K562 (cell line): ENCODE data around the gene NCKAP1. TPM values are rescaled to one million over a fixed set of nuclear protein-coding genes. Genes with fewer than 3 reads are reported as not detected.

Experiments
- CCAR2 ChIP-seq: fragments of 200-400 bp; formaldehyde crosslinking; IDR thresholded peaks from 2 replicates; pipeline ENCODE4 v1.6.1; 2017; ENCODE audit warnings: mild to moderate bottlenecking, low read depth, low read length
- ELF2 ChIP-seq: fragments of 250-450 bp; sonication (Bioruptor Pico); IDR thresholded peaks from 2 replicates; pipeline ENCODE4 v1.5.0; 2021; ENCODE audit warnings: mild to moderate bottlenecking
- FOXJ2 ChIP-seq: fragments of 200-800 bp; sonication (Bioruptor generic); IDR thresholded peaks from 2 replicates; pipeline ENCODE4 v1.6.1; 2016; ENCODE audit warnings: missing genetic modification characterization, missing compliant biosample characterization
- FOXM1 ChIP-seq, 2 experiments: fragments of 450-650 bp in 1 of 2; sonication (generic) in 1 of 2; formaldehyde crosslinking in 1 of 2; IDR thresholded peaks; 2 replicates each; pipeline versions ENCODE4 v1.6.1 to v1.9.0; 2017 to 2022; ENCODE audit warnings: low read depth in 2 of 2, mild to moderate bottlenecking in 2 of 2, missing genetic modification reagents in 1 of 2, moderate library complexity in 1 of 2
- HIVEP1 ChIP-seq: fragments of 250-450 bp; sonication (Bioruptor Pico); IDR thresholded peaks from 2 replicates; pipeline ENCODE4 v1.4.0; 2020; ENCODE audit warnings: mild to moderate bottlenecking
- HNRNPUL1 ChIP-seq: fragments of 200-400 bp; formaldehyde crosslinking; IDR thresholded peaks from 2 replicates; pipeline ENCODE4 v1.6.1; 2017; ENCODE audit warnings: low read length
- ILF3 ChIP-seq: fragments of 450-650 bp; IDR thresholded peaks from 2 replicates; pipeline ENCODE4 v1.6.1; 2018; ENCODE audit warnings: antibody characterized with exemption, mild to moderate bottlenecking, moderate library complexity, borderline replicate concordance
- MCM7 ChIP-seq, 2 experiments: fragments of 450-650 bp; IDR thresholded peaks; 2 replicates each; pipeline ENCODE4 v1.6.1; 2016 to 2018
- POLR2AphosphoS2 ChIP-seq: IDR thresholded peaks from 2 replicates; pipeline ENCODE4 v1.6.1; 2012; ENCODE audit warnings: low read length, improper control_type of control experiment
- SIRT6 ChIP-seq: IDR thresholded peaks from one replicate; pipeline ENCODE4 v1.6.1; 2012; ENCODE audit warnings: low read depth, mild to moderate bottlenecking, control low read depth, inconsistent platforms, low read length, moderate library complexity
- SP2 ChIP-seq: IDR thresholded peaks from 2 replicates; pipeline ENCODE4 v1.6.1; 2011; ENCODE audit warnings: mild to moderate bottlenecking, low read depth, low read length, moderate library complexity; ENCODE audit not compliant: poor library complexity, severe bottlenecking; ENCODE audit errors: extremely low read depth
- ZNF551 ChIP-seq: fragments of 250-450 bp; sonication (Bioruptor Pico); IDR thresholded peaks from 2 replicates; pipeline ENCODE4 v1.5.0; 2021; ENCODE audit warnings: mild to moderate bottlenecking, moderate library complexity
- polyA plus RNA-seq, 8 experiments: library from polyadenylated mRNA; depleted of rRNA in 4 of 8; stranded (reverse) in 5 of 8; unstranded in 3 of 8; fragments of >200 nt; fragmentation: Nextera tagmentation in 2 of 8; fragmentation: Illumina TruSeq in 1 of 8; extraction: Ambion mirVana in 2 of 8; extraction: Trizol in 1 of 8; gene quantifications; 2 replicates each; pipeline versions ENCODE4 v1.2.1 to v1.2.3, GENCODE V29; 2011 to 2014; ENCODE audit warnings: inconsistent platforms in 1 of 8, missing spikeins in 1 of 8
- total RNA-seq, 7 experiments: library from RNA; depleted of rRNA in 6 of 7; stranded (reverse); fragments of >200 nt in 6 of 7; fragmentation: Illumina TruSeq in 2 of 7; extraction: Trizol in 2 of 7; gene quantifications; 2 replicates each; pipeline versions ENCODE4 v1.2.1 to v1.2.3, GENCODE V29; 2011 to 2021; ENCODE audit warnings: low replicate concordance in 1 of 7
- TF ChIP-seq, protein P1 (sequence below): fragments of 200-400 bp; formaldehyde crosslinking; IDR thresholded peaks from 2 replicates; pipeline ENCODE4 v1.6.1; 2017; ENCODE audit warnings: mild to moderate bottlenecking, low read depth, low read length, moderate library complexity
- TF ChIP-seq, protein P2 (sequence below): IDR thresholded peaks from 2 replicates; pipeline ENCODE4 v1.6.1; 2012; ENCODE audit warnings: low read depth, low read length, improper control_type of control experiment, borderline replicate concordance
- TF ChIP-seq, protein P3 (sequence below): fragments of 450-650 bp; IDR thresholded peaks from 2 replicates; pipeline ENCODE4 v1.6.1; 2016; ENCODE audit warnings: missing biosample characterization, missing genetic modification characterization
- TF ChIP-seq, protein P4 (sequence below): fragments of 450-650 bp; conservative IDR thresholded peaks from 2 replicates; pipeline ENCODE4 v1.6.1; 2016; ENCODE audit warnings: missing genetic modification characterization, low read depth, mild to moderate bottlenecking, control low read depth, missing compliant biosample characterization
- TF ChIP-seq, protein P5 (sequence below): fragments of 250-450 bp; sonication (Bioruptor Pico); IDR thresholded peaks from 2 replicates; pipeline ENCODE4 v1.9.0; 2021; ENCODE audit warnings: mild to moderate bottlenecking, inconsistent platforms

NCKAP1 gene
- total and polyA plus RNA-seq, 9 of the 15 experiments (the other 6 are each of a cell fraction or from before 2014, with no cell fraction given), result 34.0 to 153 (median 88.7) TPM

DNA sequence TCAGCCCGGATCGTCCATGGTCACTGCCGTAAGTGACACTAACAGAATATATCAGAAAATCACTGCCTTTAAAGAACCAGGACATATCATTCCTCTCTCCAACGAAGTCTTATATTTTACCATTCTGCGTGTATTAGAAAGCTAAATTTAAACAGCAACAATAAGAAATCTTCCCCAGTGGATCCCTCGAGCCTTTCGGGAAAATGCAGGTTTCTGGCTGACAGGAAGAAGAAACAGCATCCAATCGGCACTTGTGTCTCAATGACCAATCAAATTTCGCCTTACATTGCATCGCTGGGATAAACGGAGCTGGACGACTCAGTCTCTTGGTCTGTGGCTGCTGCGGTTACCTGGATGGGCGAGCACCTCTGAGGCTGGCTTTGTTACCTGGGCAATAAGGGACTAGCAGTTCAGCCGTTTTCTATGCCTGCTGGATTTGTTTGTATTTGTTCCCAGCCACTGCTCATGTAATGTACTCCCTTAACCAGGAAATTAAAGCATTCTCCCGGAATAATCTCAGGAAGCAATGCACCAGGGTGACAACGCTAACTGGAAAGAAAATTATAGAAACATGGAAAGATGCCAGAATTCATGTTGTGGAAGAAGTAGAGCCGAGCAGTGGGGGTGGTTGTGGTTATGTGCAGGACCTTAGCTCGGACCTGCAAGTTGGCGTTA is 40.3 kb upstream of the NCKAP1 start, which contains the start of gene DUSP19 (continued):
- TF ChIP-seq SP2 (no peak), POLR2AphosphoS2 (peak; percentile 90; the same call in 1 of the 2 replicates), HIVEP1 (CRISPR knock-in tag) (no peak), CCAR2 (0 out of 2 replicates have a peak, but pooled peaks have one; percentile 17), FOXJ2 (tag) (peak; percentile 92), ELF2 (CRISPR knock-in tag) (no peak), MCM7 (IDR thresholded peaks at IDR 0.05) (no peak), ILF3 (no peak), HNRNPUL1 (no peak), FOXM1 (IDR thresholded peaks at IDR 0.05; ENCODE audit: low read depth) (peak; percentile 37; the same call in 1 of the 2 replicates), FOXM1 (CRISPR knock-in tag; IDR thresholded peaks at IDR 0.05; ENCODE audit: low read depth) (no peak), SIRT6 (no peak), ZNF551 (CRISPR knock-in tag) (no peak)
- TF ChIP-seq, protein P1, sequence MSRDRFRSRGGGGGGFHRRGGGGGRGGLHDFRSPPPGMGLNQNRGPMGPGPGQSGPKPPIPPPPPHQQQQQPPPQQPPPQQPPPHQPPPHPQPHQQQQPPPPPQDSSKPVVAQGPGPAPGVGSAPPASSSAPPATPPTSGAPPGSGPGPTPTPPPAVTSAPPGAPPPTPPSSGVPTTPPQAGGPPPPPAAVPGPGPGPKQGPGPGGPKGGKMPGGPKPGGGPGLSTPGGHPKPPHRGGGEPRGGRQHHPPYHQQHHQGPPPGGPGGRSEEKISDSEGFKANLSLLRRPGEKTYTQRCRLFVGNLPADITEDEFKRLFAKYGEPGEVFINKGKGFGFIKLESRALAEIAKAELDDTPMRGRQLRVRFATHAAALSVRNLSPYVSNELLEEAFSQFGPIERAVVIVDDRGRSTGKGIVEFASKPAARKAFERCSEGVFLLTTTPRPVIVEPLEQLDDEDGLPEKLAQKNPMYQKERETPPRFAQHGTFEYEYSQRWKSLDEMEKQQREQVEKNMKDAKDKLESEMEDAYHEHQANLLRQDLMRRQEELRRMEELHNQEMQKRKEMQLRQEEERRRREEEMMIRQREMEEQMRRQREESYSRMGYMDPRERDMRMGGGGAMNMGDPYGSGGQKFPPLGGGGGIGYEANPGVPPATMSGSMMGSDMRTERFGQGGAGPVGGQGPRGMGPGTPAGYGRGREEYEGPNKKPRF, result no peak
- TF ChIP-seq, protein P2, sequence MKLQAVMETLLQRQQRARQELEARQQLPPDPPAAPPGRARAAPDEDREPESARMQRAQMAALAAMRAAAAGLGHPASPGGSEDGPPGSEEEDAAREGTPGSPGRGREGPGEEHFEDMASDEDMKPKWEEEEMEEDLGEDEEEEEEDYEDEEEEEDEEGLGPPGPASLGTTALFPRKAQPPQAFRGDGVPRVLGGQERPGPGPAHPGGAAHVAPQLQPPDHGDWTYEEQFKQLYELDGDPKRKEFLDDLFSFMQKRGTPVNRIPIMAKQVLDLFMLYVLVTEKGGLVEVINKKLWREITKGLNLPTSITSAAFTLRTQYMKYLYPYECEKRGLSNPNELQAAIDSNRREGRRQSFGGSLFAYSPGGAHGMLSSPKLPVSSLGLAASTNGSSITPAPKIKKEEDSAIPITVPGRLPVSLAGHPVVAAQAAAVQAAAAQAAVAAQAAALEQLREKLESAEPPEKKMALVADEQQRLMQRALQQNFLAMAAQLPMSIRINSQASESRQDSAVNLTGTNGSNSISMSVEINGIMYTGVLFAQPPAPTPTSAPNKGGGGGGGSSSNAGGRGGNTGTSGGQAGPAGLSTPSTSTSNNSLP, result no peak
- TF ChIP-seq, protein P3, sequence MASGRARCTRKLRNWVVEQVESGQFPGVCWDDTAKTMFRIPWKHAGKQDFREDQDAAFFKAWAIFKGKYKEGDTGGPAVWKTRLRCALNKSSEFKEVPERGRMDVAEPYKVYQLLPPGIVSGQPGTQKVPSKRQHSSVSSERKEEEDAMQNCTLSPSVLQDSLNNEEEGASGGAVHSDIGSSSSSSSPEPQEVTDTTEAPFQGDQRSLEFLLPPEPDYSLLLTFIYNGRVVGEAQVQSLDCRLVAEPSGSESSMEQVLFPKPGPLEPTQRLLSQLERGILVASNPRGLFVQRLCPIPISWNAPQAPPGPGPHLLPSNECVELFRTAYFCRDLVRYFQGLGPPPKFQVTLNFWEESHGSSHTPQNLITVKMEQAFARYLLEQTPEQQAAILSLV (tag), result no peak
- TF ChIP-seq, protein P4, sequence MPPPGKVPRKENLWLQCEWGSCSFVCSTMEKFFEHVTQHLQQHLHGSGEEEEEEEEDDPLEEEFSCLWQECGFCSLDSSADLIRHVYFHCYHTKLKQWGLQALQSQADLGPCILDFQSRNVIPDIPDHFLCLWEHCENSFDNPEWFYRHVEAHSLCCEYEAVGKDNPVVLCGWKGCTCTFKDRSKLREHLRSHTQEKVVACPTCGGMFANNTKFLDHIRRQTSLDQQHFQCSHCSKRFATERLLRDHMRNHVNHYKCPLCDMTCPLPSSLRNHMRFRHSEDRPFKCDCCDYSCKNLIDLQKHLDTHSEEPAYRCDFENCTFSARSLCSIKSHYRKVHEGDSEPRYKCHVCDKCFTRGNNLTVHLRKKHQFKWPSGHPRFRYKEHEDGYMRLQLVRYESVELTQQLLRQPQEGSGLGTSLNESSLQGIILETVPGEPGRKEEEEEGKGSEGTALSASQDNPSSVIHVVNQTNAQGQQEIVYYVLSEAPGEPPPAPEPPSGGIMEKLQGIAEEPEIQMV (tag), result no peak
- TF ChIP-seq, protein P5, sequence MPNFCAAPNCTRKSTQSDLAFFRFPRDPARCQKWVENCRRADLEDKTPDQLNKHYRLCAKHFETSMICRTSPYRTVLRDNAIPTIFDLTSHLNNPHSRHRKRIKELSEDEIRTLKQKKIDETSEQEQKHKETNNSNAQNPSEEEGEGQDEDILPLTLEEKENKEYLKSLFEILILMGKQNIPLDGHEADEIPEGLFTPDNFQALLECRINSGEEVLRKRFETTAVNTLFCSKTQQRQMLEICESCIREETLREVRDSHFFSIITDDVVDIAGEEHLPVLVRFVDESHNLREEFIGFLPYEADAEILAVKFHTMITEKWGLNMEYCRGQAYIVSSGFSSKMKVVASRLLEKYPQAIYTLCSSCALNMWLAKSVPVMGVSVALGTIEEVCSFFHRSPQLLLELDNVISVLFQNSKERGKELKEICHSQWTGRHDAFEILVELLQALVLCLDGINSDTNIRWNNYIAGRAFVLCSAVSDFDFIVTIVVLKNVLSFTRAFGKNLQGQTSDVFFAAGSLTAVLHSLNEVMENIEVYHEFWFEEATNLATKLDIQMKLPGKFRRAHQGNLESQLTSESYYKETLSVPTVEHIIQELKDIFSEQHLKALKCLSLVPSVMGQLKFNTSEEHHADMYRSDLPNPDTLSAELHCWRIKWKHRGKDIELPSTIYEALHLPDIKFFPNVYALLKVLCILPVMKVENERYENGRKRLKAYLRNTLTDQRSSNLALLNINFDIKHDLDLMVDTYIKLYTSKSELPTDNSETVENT, result no peak
